Stimulated activated naive CD8-positive, alpha-beta T cell treated with anti-CD3 and anti-CD28 coated beads, Interleukin-15, Interleukin-2, amounts not matched to agents 100 ng/mL and 50 ng/mL, for 24 hours (primary cell): ENCODE results near the gene TNIP3.
A peak's percentile ranks its signal among the peaks of the same experiment; 100 is the strongest.

ENCODE experiments used
- H3K27ac Mint-ChIP-seq: one replicate; pipeline ENCODE4 v1.8.0; 2021; ENCODE audit warnings: mild to moderate bottlenecking, mixed read lengths
- H3K27me3 Mint-ChIP-seq: one replicate; pipeline ENCODE4 v1.8.0; 2021; ENCODE audit warnings: mixed read lengths
- H3K36me3 Mint-ChIP-seq: one replicate; pipeline ENCODE4 v1.8.0; 2021; ENCODE audit warnings: low read depth, mixed read lengths
- H3K4me1 Mint-ChIP-seq: one replicate; pipeline ENCODE4 v1.8.0; 2021; ENCODE audit warnings: low read depth, mixed read lengths
- H3K4me3 Mint-ChIP-seq: one replicate; pipeline ENCODE4 v1.8.0; 2021; ENCODE audit warnings: mild to moderate bottlenecking, mixed read lengths
- H3K9me3 Mint-ChIP-seq: one replicate; pipeline ENCODE4 v1.8.0; 2021; ENCODE audit warnings: mixed read lengths

Gene TNIP3

GRCh38 chr4:121129606-121130325 is 34.4 kb downstream of the TNIP3 start:
- peak overlapping the region; percentile 74 for H3K27ac Mint-ChIP-seq
- H3K36me3 Mint-ChIP-seq: no peaks in the 10 kb centered on the region

GRCh38 chr4:121127100-121127499 is 37.0 kb downstream of the TNIP3 start:
- Mint-ChIP-seq H3K36me3 (no peaks in the 10 kb centered on the region), H3K4me1 (peaks cover 21% of the 10 kb centered on the region), H3K27me3 (no peaks in the 10 kb centered on the region), H3K4me3 (no peak overlapping the region), H3K27ac (no peak overlapping the region), H3K9me3 (peaks cover 4% of the 10 kb centered on the region)

More at GRCh38 chr4:121129606-121130325, 34.4 kb downstream of the TNIP3 start:
- peaks cover 4% of the 10 kb centered on the region for H3K9me3 Mint-ChIP-seq
- H3K27me3 Mint-ChIP-seq: no peaks in the 10 kb centered on the region
- no peak overlapping the region for H3K4me3 Mint-ChIP-seq
- H3K4me1 Mint-ChIP-seq: peaks cover 21% of the 10 kb centered on the region

GRCh38 chr4:121126449-121127006 is 37.6 kb downstream of the TNIP3 start:
- H3K9me3 Mint-ChIP-seq: peaks cover 4% of the 10 kb centered on the region
- peaks cover 21% of the 10 kb centered on the region for H3K4me1 Mint-ChIP-seq
- no peaks in the 10 kb centered on the region for H3K27me3 Mint-ChIP-seq
- no peak overlapping the region for H3K27ac Mint-ChIP-seq
- no peaks in the 10 kb centered on the region for H3K36me3 Mint-ChIP-seq
- H3K4me3 Mint-ChIP-seq: no peak overlapping the region

GRCh38 chr4:121125498-121125885 is 38.6 kb downstream of the TNIP3 start:
- H3K4me1 Mint-ChIP-seq: peaks cover 16% of the 10 kb centered on the region

GRCh38 chr4:121122661-121123060 is 41.5 kb downstream of the TNIP3 start:
- Mint-ChIP-seq H3K27ac (no peak overlapping the region), H3K27me3 (no peaks in the 10 kb centered on the region), H3K4me1 (peaks cover 18% of the 10 kb centered on the region), H3K9me3 (no peaks in the 10 kb centered on the region), H3K4me3 (no peak overlapping the region), H3K36me3 (no peaks in the 10 kb centered on the region)

More at GRCh38 chr4:121125498-121125885, 38.6 kb downstream of the TNIP3 start:
- peak overlapping the region; percentile 16 for H3K27ac Mint-ChIP-seq
- H3K27me3 Mint-ChIP-seq: no peaks in the 10 kb centered on the region
- H3K9me3 Mint-ChIP-seq: peaks cover 4% of the 10 kb centered on the region
- H3K4me3 Mint-ChIP-seq: no peak overlapping the region
- H3K36me3 Mint-ChIP-seq: no peaks in the 10 kb centered on the region

- H3K4me3 Mint-ChIP-seq: no peak overlapping the region
- H3K36me3 Mint-ChIP-seq: no peaks in the 10 kb centered on the region
- H3K9me3 Mint-ChIP-seq: no peaks in the 10 kb centered on the region
- H3K4me1 Mint-ChIP-seq: peaks cover 16% of the 10 kb centered on the region
- no peak overlapping the region for H3K27ac Mint-ChIP-seq
- no peaks in the 10 kb centered on the region for H3K27me3 Mint-ChIP-seq
These were observed 44.4 kb downstream of the TNIP3 start for GRCh38 chr4:121119715-121120114.

- Mint-ChIP-seq H3K4me3 (no peak overlapping the region), H3K27me3 (no peaks in the 10 kb centered on the region), H3K36me3 (no peaks in the 10 kb centered on the region), H3K9me3 (no peaks in the 10 kb centered on the region), H3K27ac (no peak overlapping the region), H3K4me1 (peaks cover 27% of the 10 kb centered on the region)
These were observed 45.8 kb downstream of the TNIP3 start for GRCh38 chr4:121118344-121118743.

GRCh38 chr4:121114756-121115155 is 49.4 kb downstream of the TNIP3 start:
- H3K4me1 Mint-ChIP-seq: peaks cover 34% of the 10 kb centered on the region
- no peak overlapping the region for H3K4me3 Mint-ChIP-seq
- H3K36me3 Mint-ChIP-seq: no peaks in the 10 kb centered on the region
- no peak overlapping the region for H3K27ac Mint-ChIP-seq
- H3K27me3 Mint-ChIP-seq: no peaks in the 10 kb centered on the region
- H3K9me3 Mint-ChIP-seq: no peaks in the 10 kb centered on the region

- Mint-ChIP-seq H3K27me3 (no peaks in the 10 kb centered on the region), H3K36me3 (no peaks in the 10 kb centered on the region), H3K27ac (no peak overlapping the region), H3K4me1 (peaks cover 28% of the 10 kb centered on the region), H3K4me3 (no peak overlapping the region), H3K9me3 (no peaks in the 10 kb centered on the region)
These were observed 51.6 kb downstream of the TNIP3 start for GRCh38 chr4:121112530-121112929.

- no peaks in the 10 kb centered on the region for H3K27me3 Mint-ChIP-seq
- no peak overlapping the region for H3K27ac Mint-ChIP-seq
- no peaks in the 10 kb centered on the region for H3K9me3 Mint-ChIP-seq
- H3K36me3 Mint-ChIP-seq: no peaks in the 10 kb centered on the region
- peaks cover 15% of the 10 kb centered on the region for H3K4me1 Mint-ChIP-seq
- no peak overlapping the region for H3K4me3 Mint-ChIP-seq
These were observed 55.6 kb downstream of the TNIP3 start for GRCh38 chr4:121108557-121108956.

- no peaks in the 10 kb centered on the region for H3K36me3 Mint-ChIP-seq
- H3K27ac Mint-ChIP-seq: no peak overlapping the region
These were observed 56.6 kb downstream of the TNIP3 start for GRCh38 chr4:121107507-121107906.

GRCh38 chr4:121100093-121100775 is 63.9 kb downstream of the TNIP3 start:
- no peak overlapping the region for H3K27ac Mint-ChIP-seq
- no peaks in the 10 kb centered on the region for H3K9me3 Mint-ChIP-seq
- no peaks in the 10 kb centered on the region for H3K4me1 Mint-ChIP-seq
- no peaks in the 10 kb centered on the region for H3K36me3 Mint-ChIP-seq
- no peak overlapping the region for H3K4me3 Mint-ChIP-seq
- no peaks in the 10 kb centered on the region for H3K27me3 Mint-ChIP-seq

More at GRCh38 chr4:121107507-121107906, 56.6 kb downstream of the TNIP3 start:
- no peaks in the 10 kb centered on the region for H3K9me3 Mint-ChIP-seq
- peaks cover 6% of the 10 kb centered on the region for H3K4me1 Mint-ChIP-seq
- H3K27me3 Mint-ChIP-seq: no peaks in the 10 kb centered on the region
- H3K4me3 Mint-ChIP-seq: no peak overlapping the region

- H3K4me1 Mint-ChIP-seq: no peaks in the 10 kb centered on the region
- H3K4me3 Mint-ChIP-seq: no peak overlapping the region
- H3K27me3 Mint-ChIP-seq: no peaks in the 10 kb centered on the region
- H3K9me3 Mint-ChIP-seq: no peaks in the 10 kb centered on the region
- no peaks in the 10 kb centered on the region for H3K36me3 Mint-ChIP-seq
- no peak overlapping the region for H3K27ac Mint-ChIP-seq
These were observed 65.9 kb downstream of the TNIP3 start for GRCh38 chr4:121098266-121098665.

- Mint-ChIP-seq H3K4me3 (no peak overlapping the region), H3K9me3 (no peaks in the 10 kb centered on the region), H3K27me3 (no peaks in the 10 kb centered on the region), H3K36me3 (no peaks in the 10 kb centered on the region), H3K27ac (no peak overlapping the region), H3K4me1 (no peaks in the 10 kb centered on the region)
These were observed 67.5 kb downstream of the TNIP3 start for GRCh38 chr4:121096629-121097028.

- Mint-ChIP-seq H3K27ac (no peak overlapping the region), H3K4me1 (no peaks in the 10 kb centered on the region), H3K9me3 (no peaks in the 10 kb centered on the region), H3K4me3 (no peak overlapping the region), H3K27me3 (no peaks in the 10 kb centered on the region), H3K36me3 (no peaks in the 10 kb centered on the region)
These were observed 67.9 kb downstream of the TNIP3 start for GRCh38 chr4:121096191-121096590.
